Jurkat, Clone E6-1 (cell line): Measurements from ENCODE around the gene DYRK2. TPM values are rescaled to one million over a fixed set of nuclear protein-coding genes. Genes with fewer than 3 reads are reported as not detected.

ENCODE experiments used
- DNase-seq: peaks from one replicate; pipeline ENCODE4 v3.0.0-alpha.2; 2011; ENCODE audit warnings: low read depth, low spot score
- H3K4me3 ChIP-seq: 2 replicates; pipeline ENCODE4 v1.5.1; 2011; ENCODE audit warnings: mild to moderate bottlenecking, low read length, control low read depth, moderate library complexity
- polyA plus RNA-seq: library from polyadenylated mRNA; unstranded; fragments of >200 nt; gene quantifications from one replicate; pipeline ENCODE4 v1.2.1, GENCODE V29; 2012; ENCODE audit warnings: missing spikeins; ENCODE audit not compliant: insufficient read length, insufficient read depth

The DYRK2 gene
- 15.1 TPM for polyA plus RNA-seq

GRCh38 chr12:67648521-67649260 lies at the start of gene DYRK2:
Gene DYRK2, plus strand, starts transcription at chr12:67648745. Its CDS starts 389 bp downstream, at chr12:67649134.
- peak within 1 kb of the TSS; percentile 65 for H3K4me3 ChIP-seq
- peak; percentile 58 for DNase-seq

DNA sequence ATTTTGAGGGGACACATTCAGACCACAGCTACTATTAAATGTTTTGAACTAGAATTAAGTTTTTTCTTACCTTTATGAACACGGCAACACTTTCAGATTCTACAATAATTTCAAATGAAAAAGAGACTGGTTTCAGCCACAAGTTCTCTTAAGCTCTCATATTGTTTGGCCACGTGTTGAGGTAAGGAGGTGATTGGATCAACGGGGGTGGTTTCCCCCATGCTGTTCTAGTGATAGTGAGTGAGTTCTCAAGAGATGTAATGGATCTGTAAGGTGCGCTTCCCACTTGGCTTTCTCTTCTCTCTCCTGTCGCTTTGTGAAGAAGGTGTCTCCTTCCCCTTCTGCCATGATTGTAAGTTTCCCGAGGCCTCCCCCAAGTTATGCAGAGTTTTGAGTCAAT lies 48.9 kb upstream of the DYRK2 start:
- no peak overlapping the region for H3K4me3 ChIP-seq
- no peak for DNase-seq

DNA sequence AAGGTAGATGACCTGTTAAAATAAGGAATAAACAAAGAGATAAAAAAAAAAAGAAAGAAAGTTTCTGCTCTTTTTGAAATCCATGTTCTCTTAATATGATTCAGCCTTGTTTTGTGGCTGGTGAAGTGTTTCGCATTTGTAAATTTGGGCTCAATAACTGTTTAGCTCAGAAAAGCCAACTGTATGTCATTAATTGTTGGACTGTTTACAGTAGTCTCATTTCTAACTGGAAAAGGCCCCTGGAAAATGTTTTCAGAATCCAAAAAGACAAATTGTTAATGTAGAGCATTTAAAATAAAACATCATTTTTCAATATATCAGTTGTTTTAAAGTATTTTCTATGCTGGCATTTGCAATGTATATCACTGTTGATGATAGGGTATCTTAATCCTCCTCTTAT lies 47.4 kb upstream of the DYRK2 start:
- DNase-seq: no peak
- no peak overlapping the region for H3K4me3 ChIP-seq

DNA sequence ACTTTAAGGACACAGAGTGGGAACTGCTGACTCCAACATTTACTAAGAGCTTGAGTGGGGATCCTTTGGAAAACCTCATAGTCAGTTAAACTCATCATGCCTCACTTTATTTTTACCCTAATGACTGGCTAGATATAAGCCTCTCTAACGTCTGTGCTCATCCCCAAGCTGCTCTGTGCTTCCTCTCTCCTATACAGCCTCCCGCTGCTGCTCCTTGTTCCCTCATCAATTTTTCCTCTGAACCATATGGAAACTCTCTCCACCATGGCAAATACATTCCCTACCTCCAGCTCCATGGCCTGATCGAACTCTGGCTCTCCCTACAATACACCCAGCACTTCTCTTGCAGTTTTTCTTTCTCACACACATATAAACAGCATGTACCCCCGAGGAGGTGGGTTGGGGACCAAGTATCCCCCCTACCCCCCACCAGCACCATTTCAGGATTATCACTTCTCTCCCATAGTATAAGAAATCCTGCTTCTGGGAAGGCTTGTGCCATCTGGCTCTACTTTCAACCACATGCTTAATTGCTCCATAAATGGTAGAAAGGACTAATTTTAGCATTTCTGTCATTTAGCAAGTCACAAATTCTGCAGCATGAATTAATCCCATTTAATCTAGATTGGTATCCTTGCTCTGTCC lies 39.2 kb upstream of the DYRK2 start:
- DNase-seq: no peak
- no peak overlapping the region for H3K4me3 ChIP-seq

DNA sequence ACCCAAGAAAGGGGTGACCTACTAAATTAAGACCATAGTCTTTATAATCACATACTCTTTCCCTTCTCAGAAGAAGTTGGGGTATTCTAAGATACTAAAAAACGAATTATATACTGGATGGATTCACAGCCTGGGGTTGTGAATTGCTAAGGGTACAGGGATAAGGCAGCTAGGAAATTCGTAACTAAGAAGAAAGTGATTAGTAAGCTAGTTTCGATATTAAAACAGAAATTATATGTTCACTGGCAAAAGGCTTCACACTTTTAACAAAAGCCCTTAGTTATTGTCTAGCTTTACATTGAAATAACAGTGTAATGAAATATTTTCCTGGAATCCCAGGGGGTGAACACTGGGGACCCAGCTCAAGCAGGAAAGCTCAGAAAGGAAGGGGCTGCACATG lies 35.5 kb upstream of the DYRK2 start:
- no peak overlapping the region for H3K4me3 ChIP-seq
- no peak for DNase-seq

DNA sequence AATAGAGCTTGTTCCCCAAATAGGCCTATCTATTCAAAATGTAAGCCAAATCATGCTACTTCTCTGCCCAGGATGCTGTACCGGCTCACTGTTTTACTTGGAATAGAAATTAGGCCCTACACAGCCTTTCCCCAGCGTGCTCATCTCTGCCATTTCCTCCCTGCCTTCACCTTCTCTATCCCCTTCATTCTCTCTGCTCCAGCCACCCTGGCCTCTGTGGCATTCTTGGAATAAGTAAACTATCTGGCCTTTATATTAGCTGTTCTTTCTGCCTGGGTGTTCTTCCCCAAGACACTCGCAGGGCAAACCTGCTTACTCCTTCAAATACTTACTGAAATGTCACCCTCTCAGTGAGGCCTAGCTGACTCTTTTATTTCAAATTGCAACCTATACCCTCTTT lies 30.9 kb upstream of the DYRK2 start:
- DNase-seq: no peak
- H3K4me3 ChIP-seq: no peak overlapping the region

DNA sequence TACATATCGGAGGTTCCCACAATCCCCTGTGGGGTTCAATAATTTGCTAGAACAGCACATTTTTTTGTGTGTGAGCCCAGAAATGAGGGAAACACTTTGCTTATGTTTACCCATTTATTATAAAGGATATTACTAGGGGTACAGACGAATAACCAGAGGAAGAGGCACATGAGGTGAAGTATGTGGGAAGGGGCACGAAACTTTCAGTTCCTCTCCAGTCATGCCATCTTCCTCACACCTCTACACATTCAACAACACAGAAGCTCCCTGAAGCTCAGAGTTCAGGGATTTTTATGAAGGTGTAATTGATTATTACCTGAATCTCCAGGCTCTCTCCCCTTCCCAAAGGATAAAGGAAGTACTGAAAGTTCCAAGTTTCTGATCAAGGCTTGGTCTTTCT lies 30.2 kb upstream of the DYRK2 start:
- no peak overlapping the region for H3K4me3 ChIP-seq
- DNase-seq: no peak

- no peak overlapping the region for H3K4me3 ChIP-seq
- DNase-seq: no peak
These were observed 27.4 kb upstream of the DYRK2 start for GRCh38 chr12:67621112-67621511.

- DNase-seq: no peak
- no peak overlapping the region for H3K4me3 ChIP-seq
These were observed 26.6 kb upstream of the DYRK2 start for GRCh38 chr12:67621926-67622325.

GRCh38 chr12:67623259-67623658 lies 25.3 kb upstream of the DYRK2 start:
- DNase-seq: no peak
- no peak overlapping the region for H3K4me3 ChIP-seq

DNA sequence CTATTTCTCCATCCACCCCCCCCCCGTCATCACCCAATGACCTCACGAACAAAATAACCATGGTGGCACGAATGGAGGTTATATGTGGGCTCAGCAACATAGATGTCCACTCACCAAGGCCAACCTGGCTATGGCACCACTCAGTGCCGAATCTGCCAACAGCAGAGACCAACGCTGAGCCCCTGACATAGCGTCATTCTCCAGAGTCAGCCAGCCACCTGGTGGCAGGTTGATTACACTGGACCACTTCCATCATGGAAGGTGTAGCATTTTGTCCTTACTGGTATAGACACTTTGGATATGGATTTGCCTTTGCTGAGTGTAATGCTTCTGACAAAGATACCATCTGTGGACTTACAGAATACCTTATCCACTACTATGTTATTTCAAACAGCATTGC lies 24.2 kb upstream of the DYRK2 start:
- DNase-seq: no peak
- H3K4me3 ChIP-seq: no peak overlapping the region

DNA sequence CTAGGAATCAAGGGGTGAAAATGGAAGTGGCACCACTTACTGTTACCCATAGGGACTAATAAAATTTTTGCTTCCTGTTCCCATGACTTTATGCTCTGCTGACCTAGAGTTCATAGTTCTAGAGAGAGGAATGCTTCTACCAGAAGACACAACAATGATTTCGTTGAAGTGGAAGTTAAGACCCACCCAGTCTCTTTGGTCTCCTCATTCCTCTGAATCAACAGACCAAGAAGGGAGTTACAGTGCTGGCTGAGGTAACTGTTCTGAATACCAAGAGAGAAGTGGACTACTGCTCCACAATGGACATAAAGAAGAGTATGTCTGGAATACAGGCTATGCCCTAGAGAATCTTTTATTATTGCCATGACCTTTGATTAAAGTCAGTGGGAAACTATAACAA lies 23.5 kb upstream of the DYRK2 start:
- H3K4me3 ChIP-seq: no peak overlapping the region
- DNase-seq: no peak

DNA sequence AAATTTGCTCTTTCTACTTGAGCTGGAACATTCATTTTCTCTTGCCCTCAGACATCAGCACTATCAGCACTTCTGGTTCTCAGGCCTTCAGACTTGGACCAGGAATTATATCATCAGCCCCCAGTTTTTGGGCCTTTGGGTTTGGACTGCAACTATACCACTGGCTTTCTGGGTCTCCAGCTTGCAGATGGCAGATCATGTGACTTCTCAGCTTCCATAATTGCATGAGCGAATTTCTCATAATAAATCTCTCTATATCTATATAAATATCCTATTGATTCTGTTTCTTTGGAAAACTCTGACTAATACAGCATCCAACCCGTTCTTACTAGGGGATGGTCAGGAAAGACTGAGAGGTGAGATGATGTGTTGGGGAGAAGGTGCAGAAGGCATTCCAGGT lies 22.4 kb upstream of the DYRK2 start:
- H3K4me3 ChIP-seq: no peak overlapping the region
- no peak for DNase-seq

DNA sequence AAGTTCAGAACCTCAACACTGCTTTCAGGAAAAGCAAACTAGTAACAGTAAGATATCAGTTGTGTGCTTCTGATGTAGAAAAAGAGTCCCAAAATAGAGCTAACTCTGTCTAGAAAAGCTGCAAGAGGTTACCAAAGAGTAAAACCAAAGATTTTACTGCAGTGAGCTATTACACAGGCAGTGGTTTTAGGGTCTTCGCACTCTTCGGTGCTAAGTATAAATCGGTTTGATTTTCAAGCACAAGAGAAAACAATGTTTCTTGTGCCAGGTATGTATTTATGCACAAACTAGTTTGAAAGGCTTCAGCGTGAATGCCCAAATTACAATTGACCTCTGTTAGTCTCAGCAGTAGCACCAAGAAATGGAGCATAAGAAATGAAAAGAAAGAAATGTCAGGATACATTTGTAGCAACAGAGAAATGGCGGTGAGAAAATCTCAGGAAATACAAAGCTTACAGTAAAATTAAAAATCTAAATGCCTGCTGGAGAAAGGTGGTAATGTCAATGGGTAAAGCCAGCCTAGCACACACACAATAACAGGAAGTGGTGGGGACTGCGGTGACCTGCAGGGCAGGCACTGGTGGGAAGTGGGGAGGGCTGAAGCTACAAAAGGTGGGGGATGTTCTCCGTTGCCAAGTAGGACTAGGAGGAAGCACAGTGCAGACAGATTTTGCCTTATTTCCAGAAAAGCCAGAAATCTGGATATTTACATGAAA lies 18.0 kb upstream of the DYRK2 start:
- no peak overlapping the region for H3K4me3 ChIP-seq

DNA sequence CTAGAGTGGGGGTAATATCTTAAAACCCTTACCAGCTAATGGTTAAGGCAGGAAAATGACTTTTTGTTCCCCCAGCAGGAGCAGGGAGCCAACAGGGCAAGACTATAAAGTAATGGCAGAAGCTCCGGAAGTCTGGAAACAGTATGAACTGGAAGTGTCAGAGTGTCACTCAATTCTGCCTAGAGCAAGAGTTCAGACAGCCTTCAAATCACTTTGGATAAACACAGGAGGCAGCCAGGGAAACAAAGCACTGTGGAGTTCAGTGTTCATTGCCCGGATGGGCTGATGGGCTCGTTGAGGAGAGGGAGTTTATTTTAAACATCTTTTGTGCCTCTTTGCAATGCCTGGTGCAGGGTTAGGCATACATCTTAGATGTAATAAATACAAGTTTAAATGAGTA lies 16.5 kb upstream of the DYRK2 start:
- no peak overlapping the region for H3K4me3 ChIP-seq
- DNase-seq: no peak

More for the DNA sequence above, 18.0 kb upstream of the DYRK2 start:
- DNase-seq: peak; percentile 96

- DNase-seq: no peak
- H3K4me3 ChIP-seq: no peak overlapping the region
These were observed 15.4 kb upstream of the DYRK2 start for GRCh38 chr12:67633024-67633610.

DNA sequence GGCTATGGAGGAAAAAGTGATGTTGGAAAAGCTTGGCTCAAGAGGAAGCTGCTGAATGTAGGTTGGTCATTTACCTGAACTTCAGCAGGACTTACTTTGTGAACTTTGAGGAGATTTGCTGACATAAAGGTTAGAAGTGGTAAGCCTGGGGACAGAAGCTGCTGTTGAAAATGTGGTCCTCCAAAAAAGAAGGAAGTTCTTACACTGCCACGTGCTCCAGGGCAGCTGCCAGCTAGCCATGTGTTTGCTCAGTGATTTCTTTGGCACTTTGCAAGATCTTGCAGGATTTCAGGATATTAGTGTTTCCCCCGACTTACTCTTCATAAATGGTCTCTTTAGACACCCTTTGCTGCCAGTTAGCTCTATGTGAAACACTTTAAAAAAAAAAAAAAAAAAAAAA lies 14.8 kb upstream of the DYRK2 start:
- no peak overlapping the region for H3K4me3 ChIP-seq
- no peak for DNase-seq

DNA sequence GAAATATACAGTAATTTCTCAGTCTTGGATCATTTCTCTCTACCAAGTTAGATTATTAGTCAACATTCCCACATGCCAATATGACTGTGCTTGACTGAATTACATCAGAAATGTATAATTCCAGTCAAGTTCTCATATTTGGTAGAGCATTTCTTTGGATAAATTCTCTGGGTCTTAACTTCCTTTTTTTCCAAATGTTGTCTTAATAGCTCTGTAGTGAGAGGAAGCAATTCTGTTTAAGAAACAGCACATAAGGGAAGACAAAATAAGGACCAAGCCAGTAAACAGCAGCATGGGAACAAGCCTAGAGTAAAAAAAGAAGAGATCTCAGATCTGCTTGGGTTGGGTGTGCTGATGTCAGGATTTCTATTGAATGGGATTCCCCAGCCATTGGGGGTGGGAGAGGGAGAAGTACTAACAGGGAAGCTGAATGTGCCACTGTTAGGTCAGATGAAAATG lies 14.2 kb upstream of the DYRK2 start:
- no peak for DNase-seq
- no peak overlapping the region for H3K4me3 ChIP-seq

- DNase-seq: no peak
- no peak overlapping the region for H3K4me3 ChIP-seq
These were observed 10.8 kb upstream of the DYRK2 start for GRCh38 chr12:67637718-67638117.

DNA sequence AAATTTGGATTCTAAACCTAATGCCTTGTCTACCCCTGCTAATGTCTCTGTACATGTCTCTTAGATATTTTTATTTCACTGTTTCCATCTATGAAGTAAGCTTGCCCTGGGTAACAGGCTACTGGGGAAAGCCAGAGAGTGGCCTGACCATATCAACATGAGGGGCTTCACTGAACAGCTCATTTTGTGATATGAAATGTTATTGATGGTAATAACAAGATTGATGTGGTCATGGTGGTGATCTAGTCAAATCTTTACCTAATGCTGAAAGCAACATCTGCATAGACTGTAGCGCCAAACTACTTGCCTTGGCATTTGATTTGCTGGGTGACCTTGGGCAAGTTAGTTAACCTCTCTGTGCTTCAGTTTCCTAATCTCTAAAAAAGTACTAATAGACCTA lies 9.9 kb upstream of the DYRK2 start:
- DNase-seq: no peak

More for the DNA sequence above, 9.9 kb upstream of the DYRK2 start:
- H3K4me3 ChIP-seq: no peak overlapping the region
